Smooth muscle cell (in vitro differentiated cells): ENCODE results near the gene PDXK. TPM values are rescaled to one million over a fixed set of nuclear protein-coding genes. Genes with fewer than 3 reads are reported as not detected.

Source experiments
- DNase-seq: peaks from one replicate; lab custom pipeline; 2025; ENCODE audit not compliant: unreplicated experiment; lab: John Stamatoyannopoulos, UW
- H2AFZ ChIP-seq: fragments of 200-600 bp; sonication (generic); 2 replicates; pipeline ENCODE4 v1.6.0; 2016; ENCODE audit warnings: antibody characterized with exemption, low read depth, mild to moderate bottlenecking
- H3F3A ChIP-seq: fragments of 200-600 bp; sonication (generic); 2 replicates; pipeline ENCODE4 v1.6.0; 2017; ENCODE audit warnings: antibody characterized with exemption, low read depth
- H3K27ac ChIP-seq: fragments of 200-600 bp; sonication (generic); 2 replicates; pipeline ENCODE4 v1.5.1; 2016; ENCODE audit warnings: low read depth, mild to moderate bottlenecking
- H3K27me3 ChIP-seq: fragments of 200-600 bp; sonication (generic); 2 replicates; pipeline ENCODE4 v1.6.1; 2016; ENCODE audit warnings: low read depth, mild to moderate bottlenecking
- H3K36me3 ChIP-seq: fragments of 200-600 bp; sonication (generic); 2 replicates; pipeline ENCODE4 v1.5.1; 2016; ENCODE audit warnings: low read depth
- H3K4me1 ChIP-seq: fragments of 200-600 bp; sonication (generic); 2 replicates; pipeline ENCODE4 v1.5.1; 2016; ENCODE audit warnings: low read depth
- H3K4me2 ChIP-seq: fragments of 200-600 bp; sonication (generic); 2 replicates; pipeline ENCODE4 v1.6.0; 2016; ENCODE audit warnings: mild to moderate bottlenecking
- H3K4me3 ChIP-seq: fragments of 200-600 bp; sonication (generic); 2 replicates; pipeline ENCODE4 v1.5.1; 2016; ENCODE audit warnings: mild to moderate bottlenecking
- H3K79me2 ChIP-seq: fragments of 200-600 bp; sonication (generic); 2 replicates; pipeline ENCODE4 v1.6.0; 2016; ENCODE audit warnings: low read depth, mild to moderate bottlenecking
- H3K9ac ChIP-seq: fragments of 200-600 bp; sonication (generic); 2 replicates; pipeline ENCODE4 v1.6.0; 2016; ENCODE audit warnings: low read depth
- H3K9me3 ChIP-seq: fragments of 200-600 bp; sonication (generic); replicated peaks from 2 replicates; pipeline ENCODE4 v1.5.1; 2016; ENCODE audit warnings: low read depth
- H4K20me1 ChIP-seq: fragments of 200-600 bp; sonication (generic); 2 replicates; pipeline ENCODE4 v1.6.0; 2016; ENCODE audit warnings: low read depth
- CTCF ChIP-seq: fragments of 200-600 bp; sonication (generic); IDR thresholded peaks from 2 replicates; pipeline ENCODE4 v1.5.1; 2017; ENCODE audit warnings: borderline replicate concordance, mild to moderate bottlenecking, antibody characterized with exemption; ENCODE audit not compliant: insufficient read depth, poor library complexity, severe bottlenecking
- WGBS: methylation state at CpG from one replicate; pipeline ENCODE4 v1.1.7; 2016; ENCODE audit warnings: low lambda C conversion rate; 5-methylcytosine and 5-hydroxymethylcytosine counted together
- polyA plus RNA-seq: library from polyadenylated mRNA; unstranded; fragments of >200 nt; fragmentation: Nextera tagmentation; extraction: Ambion mirVana; gene quantifications from 2 replicates; pipeline ENCODE4 v1.2.1, GENCODE V29; 2016
- total RNA-seq: library from RNA; depleted of rRNA; stranded (reverse); fragments of >200 nt; gene quantifications from 2 replicates; pipeline ENCODE4 v1.2.3, GENCODE V29; 2014

Gene PDXK
- total and polyA plus RNA-seq, 2 experiments from 2014 or later = 92.6 to 184 TPM

DNA sequence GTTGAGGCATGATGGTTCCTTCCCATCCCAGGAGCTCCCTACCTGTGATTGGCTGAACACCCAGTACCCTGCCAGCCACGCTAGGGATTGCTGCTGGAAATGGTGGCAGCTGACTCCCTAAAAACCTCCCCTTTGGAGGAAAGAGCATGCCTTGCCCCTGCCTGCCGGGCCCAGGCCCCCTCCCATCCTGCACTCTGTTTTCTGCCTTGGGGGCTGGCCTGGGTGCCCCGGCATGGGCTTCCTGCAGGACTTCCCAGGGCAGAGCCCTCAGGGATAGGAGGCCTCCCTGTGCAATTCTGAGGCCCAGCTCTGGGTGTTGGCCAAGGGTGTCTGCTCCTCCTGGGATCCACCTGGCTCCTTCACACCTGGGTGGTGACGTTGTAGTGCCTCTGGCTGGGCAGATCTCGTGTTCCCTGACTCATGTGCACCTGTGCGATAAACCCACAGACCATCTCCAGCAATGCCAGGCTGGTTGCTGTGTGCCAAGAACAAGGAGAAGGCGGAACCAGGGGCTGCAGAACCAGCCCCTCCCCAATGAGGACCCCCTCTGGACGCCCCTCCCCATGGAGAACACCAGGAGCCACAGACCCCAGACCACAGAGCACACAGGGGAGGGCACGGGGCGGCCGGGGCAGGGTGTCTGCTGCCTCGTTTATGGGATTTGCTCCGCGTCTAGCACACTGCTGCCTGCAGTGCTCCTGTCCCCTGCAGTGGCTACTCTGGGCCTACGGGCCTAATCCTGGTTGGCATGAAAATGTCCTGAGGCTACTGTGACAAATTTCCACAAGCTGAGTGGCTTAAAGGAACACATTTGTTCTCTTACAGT lies 43.6 kb downstream of the PDXK start:
- H2AFZ ChIP-seq = no peak overlapping the region
- no peak overlapping the region for H3K4me2 ChIP-seq
- 97% methylated on average over 15 of the region's 15 CpGs for WGBS
- DNase-seq = no peak
- H3K27me3 ChIP-seq = no peaks in the 10 kb centered on the region
- peaks cover under 1% of the 10 kb centered on the region for H3K4me1 ChIP-seq
- no peaks in the 10 kb centered on the region for H3K9me3 ChIP-seq
- no peak for TF ChIP-seq CTCF
- H3K9ac ChIP-seq = no peak overlapping the region
- no peak overlapping the region for H3K27ac ChIP-seq
- H3K36me3 ChIP-seq = no peaks in the 10 kb centered on the region
- no peak overlapping the region for H3K4me3 ChIP-seq
- H4K20me1 ChIP-seq = no peaks in the 10 kb centered on the region
- H3F3A ChIP-seq = peaks cover 5% of the 10 kb centered on the region
- H3K79me2 ChIP-seq = no peaks in the 10 kb centered on the region

DNA sequence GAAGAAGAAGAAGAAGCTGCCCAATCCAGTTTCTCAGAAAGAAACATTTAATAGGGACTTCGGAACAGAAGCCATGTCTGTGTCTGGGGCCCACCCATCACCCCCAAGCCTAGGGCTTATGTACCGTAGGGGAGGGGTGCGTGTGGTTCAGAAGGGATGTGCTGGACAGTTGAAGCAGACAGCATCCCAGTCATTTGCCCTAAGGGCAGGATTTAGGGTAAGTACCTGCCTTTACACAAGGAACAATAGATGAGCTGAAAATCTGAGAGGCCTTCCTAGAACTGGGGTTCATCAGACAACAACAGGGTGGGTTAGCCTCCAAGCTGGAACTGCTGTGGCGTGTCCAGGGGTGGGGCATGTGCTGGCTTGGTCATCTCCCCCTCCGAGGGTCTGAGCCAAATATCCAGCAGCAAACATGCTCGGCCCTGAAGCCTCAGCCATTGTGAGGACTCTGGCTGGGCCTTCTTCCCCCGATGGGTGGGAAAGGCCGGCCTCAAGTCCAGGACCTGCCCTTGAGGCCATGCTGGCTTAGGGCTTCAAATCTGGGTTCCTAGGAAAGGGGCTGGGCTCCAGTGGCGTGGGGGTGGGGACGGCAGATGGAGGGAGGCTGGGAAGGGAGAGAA lies 45.1 kb downstream of the PDXK start:
- Histone ChIP-seq H2AFZ (no peak overlapping the region), H3K9ac (no peak overlapping the region), H3K4me1 (peaks cover 12% of the 10 kb centered on the region), H3K9me3 (no peaks in the 10 kb centered on the region), H3K36me3 (no peaks in the 10 kb centered on the region), H3K4me2 (no peak overlapping the region), H3K4me3 (no peak overlapping the region), H3F3A (peaks cover 9% of the 10 kb centered on the region), H4K20me1 (no peaks in the 10 kb centered on the region), H3K79me2 (no peaks in the 10 kb centered on the region), H3K27ac (peak overlapping the region; percentile 44), H3K27me3 (no peaks in the 10 kb centered on the region)
- 86% methylated on average over 10 of the region's 10 CpGs for WGBS
- no peak for DNase-seq
- no peak for TF ChIP-seq CTCF

DNA sequence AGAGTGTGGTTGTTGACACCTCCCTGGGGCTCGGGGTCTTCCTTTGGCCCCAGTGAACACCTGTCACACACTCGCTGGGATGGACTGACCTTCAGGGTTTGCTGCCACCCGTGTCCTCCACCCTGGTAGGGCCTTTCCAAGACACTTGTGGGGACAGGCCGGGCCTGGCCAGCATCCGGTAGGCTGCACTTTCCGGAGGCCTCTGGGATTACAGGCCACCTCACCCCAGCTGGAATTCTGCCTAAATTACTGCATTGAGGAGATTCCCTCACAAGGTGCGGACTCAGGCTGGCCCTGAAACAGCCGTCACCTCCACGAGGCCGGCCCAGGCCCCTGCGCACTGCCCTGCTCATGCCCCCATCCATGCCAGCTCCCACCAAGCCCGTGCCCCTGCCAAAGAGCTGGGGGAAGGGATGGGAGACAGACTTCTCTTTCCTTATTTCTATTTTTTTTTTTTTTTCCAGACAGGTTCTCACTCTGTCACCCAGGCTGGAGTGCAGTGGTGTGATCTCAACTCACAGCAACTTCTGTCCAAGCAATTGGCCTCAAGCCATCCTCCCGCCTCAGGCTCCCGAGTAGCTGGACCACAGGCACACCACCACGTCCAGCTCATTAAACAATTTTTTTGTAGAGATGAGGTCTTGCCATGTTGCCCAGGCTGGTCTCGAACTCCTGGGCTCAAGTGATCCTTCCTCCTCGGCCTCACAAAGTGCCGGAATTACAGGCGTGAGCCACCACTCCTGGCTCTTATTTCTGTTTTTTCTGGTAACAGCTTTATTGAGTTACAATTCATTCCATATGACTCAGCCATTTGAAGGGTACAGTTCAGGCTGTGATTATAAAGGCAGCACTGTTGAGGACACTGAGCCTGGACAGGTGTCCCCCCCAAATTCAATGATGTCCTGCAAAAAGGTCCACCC lies 45.9 kb downstream of the PDXK start:
- H3K27me3 ChIP-seq = no peaks in the 10 kb centered on the region
- no peaks in the 10 kb centered on the region for H3K79me2 ChIP-seq
- H3K9me3 ChIP-seq = no peaks in the 10 kb centered on the region
- H4K20me1 ChIP-seq = no peaks in the 10 kb centered on the region
- H3K4me1 ChIP-seq = peaks cover 12% of the 10 kb centered on the region
- H3K4me2 ChIP-seq = no peak overlapping the region
- 86% methylated on average over 19 of the region's 19 CpGs for WGBS
- no peak for TF ChIP-seq CTCF
- H3K36me3 ChIP-seq = no peaks in the 10 kb centered on the region
- H3F3A ChIP-seq = peaks cover 9% of the 10 kb centered on the region
- peak overlapping the region; percentile 44 for H3K27ac ChIP-seq
- H2AFZ ChIP-seq = no peak overlapping the region
- no peak overlapping the region for H3K4me3 ChIP-seq
- DNase-seq = no peak
- H3K9ac ChIP-seq = no peak overlapping the region
